Upper lobe of left lung (tissue), 6 donors: ENCODE results near the gene HMBS. TPM values are rescaled to one million over a fixed set of nuclear protein-coding genes. Genes with fewer than 3 reads are reported as not detected.
A peak's percentile ranks its signal among the peaks of the same experiment; 100 is the strongest.

Experiments
- ATAC-seq, 2 donors: fragments of 200-7000 bp; cut with Tn5 transposase; one replicate each; pipeline ENCODE4 v1.9.1; 2022; ENCODE audit warnings: mild to moderate bottlenecking in 2 of 2, moderate library complexity in 2 of 2; ENCODE audit not compliant: low FRiP score in 2 of 2
- DNase-seq, 2 donors: peaks; one replicate each; pipeline ENCODE4 v3.0.0-alpha.2; 2019 to 2020
- H3K27ac ChIP-seq, 4 donors: fragments of 200-600 bp; sonication (generic); one replicate each; pipeline ENCODE4 v1.5.1; 2016 to 2019
- H3K27me3 ChIP-seq, 4 donors: fragments of 200-600 bp; sonication (generic); one replicate each; pipeline ENCODE4 v1.5.1; 2017 to 2019
- H3K36me3 ChIP-seq, 4 donors: fragments of 200-600 bp; sonication (generic); one replicate each; pipeline ENCODE4 v1.5.1; 2016 to 2019
- H3K4me1 ChIP-seq, 4 donors: fragments of 200-600 bp; sonication (generic); one replicate each; pipeline ENCODE4 v1.5.1; 2018 to 2019
- H3K4me3 ChIP-seq, 4 donors: fragments of 200-600 bp; sonication (generic); one replicate each; pipeline ENCODE4 v1.5.1; 2017 to 2019; ENCODE audit warnings: mild to moderate bottlenecking in 2 of 4, moderate library complexity in 1 of 4
- H3K9me3 ChIP-seq, 4 donors: fragments of 200-600 bp; sonication (generic); one replicate each; pipeline ENCODE4 v1.5.1; 2018 to 2019
- CTCF ChIP-seq, 6 experiments: fragments of 450-650 bp in 4 of 6; fragments of 200-600 bp in 2 of 6; sonication (generic) in 2 of 6; IDR thresholded peaks; one replicate each; pipeline ENCODE4 v1.5.1; 2016 to 2019; ENCODE audit warnings: antibody characterized with exemption in 6 of 6
- EP300 ChIP-seq, 4 donors: sonication (generic); formaldehyde crosslinking; IDR thresholded peaks; one replicate each; pipeline ENCODE4 v1.5.1; 2017; ENCODE audit warnings: antibody characterized with exemption in 4 of 4, control low read depth in 2 of 4
- POLR2A ChIP-seq, 4 donors: fragments of 450-650 bp; IDR thresholded peaks; one replicate each; pipeline ENCODE4 v1.5.1; 2016 to 2017; ENCODE audit warnings: antibody characterized with exemption in 4 of 4, mild to moderate bottlenecking in 2 of 4
- POLR2AphosphoS5 ChIP-seq, 2 donors: sonication (generic); formaldehyde crosslinking; IDR thresholded peaks; one replicate each; pipeline ENCODE4 v1.5.1; 2017; ENCODE audit warnings: antibody characterized with exemption in 2 of 2
- WGBS, 2 donors: methylation state at CpG; one replicate each; pipeline ENCODE4 v1.1.5; 2017 to 2018; 5-methylcytosine and 5-hydroxymethylcytosine counted together
- total RNA-seq, 6 donors: library from RNA; depleted of rRNA in 4 of 6; stranded (reverse); fragments of >200 nt in 4 of 6; gene quantifications; one replicate each; pipeline versions ENCODE4 v1.1.0 to v1.2.1, GENCODE V29; 2016 to 2021
- donor health status: DM: no; HTN: no; CAD: no; lungs with moderate emphysema.
- donor health status: DM: no; HTN: yes; CAD: no; lungs with severe emphysema.

The HMBS gene
- total RNA-seq, 6 donors from 2014 or later: 8.4 to 20.4 (median 13.4) TPM

GRCh38 chr11:119091178-119091577 is 6.5 kb downstream of the HMBS start:
- 78 to 86% methylated on average over 9 of the region's 9 CpGs for WGBS, 2 donors

GRCh38 chr11:119091966-119092879 is 7.5 kb downstream of the HMBS start:
- no peak overlapping the region for H3K27ac ChIP-seq
- H3K4me1 ChIP-seq: peaks cover 29 to 33% (median 31%) of the 10 kb centered on the region in 4 donors
- ATAC-seq (no peak), DNase-seq (peak in 1 of 2 donors; percentile 62)
- H3K4me3 ChIP-seq: peak overlapping the region in 1 of 4 donors; percentile 98
- peaks cover 0 to 23% (median 1%) of the 10 kb centered on the region in 4 donors for H3K36me3 ChIP-seq
- 78 to 87% methylated on average over 9 to 13 of the region's 13 CpGs for WGBS, 2 donors
- no peaks in the 10 kb centered on the region for H3K9me3 ChIP-seq
- H3K27me3 ChIP-seq: no peaks in the 10 kb centered on the region
- TF ChIP-seq POLR2AphosphoS5 (IDR thresholded peaks at IDR 0.05) (no peak), EP300 (IDR thresholded peaks at IDR 0.05) (no peak)

More at GRCh38 chr11:119091178-119091577, 6.5 kb downstream of the HMBS start:
- ATAC-seq: no peak
- Histone ChIP-seq H3K9me3 (no peaks in the 10 kb centered on the region), H3K36me3 (peaks cover 0 to 14% (median 0%) of the 10 kb centered on the region in 4 donors), H3K4me1 (peaks cover 29 to 40% (median 31%) of the 10 kb centered on the region in 4 donors), H3K27me3 (no peaks in the 10 kb centered on the region), H3K4me3 (no peak overlapping the region), H3K27ac (no peak overlapping the region)
- TF ChIP-seq POLR2AphosphoS5 (IDR thresholded peaks at IDR 0.05) (no peak), CTCF (IDR thresholded peaks at IDR 0.05) (no peak), POLR2A (IDR thresholded peaks at IDR 0.05) (no peak), EP300 (IDR thresholded peaks at IDR 0.05) (no peak)
- no peak for DNase-seq

GRCh38 chr11:119092880-119093842 is 8.5 kb downstream of the HMBS start:
- Histone ChIP-seq H3K4me1 (peaks cover 24 to 26% (median 26%) of the 10 kb centered on the region in 4 donors), H3K4me3 (peak overlapping the region in 3 of 4 donors; percentile 68 to 98 (median 74)), H3K36me3 (peaks cover 3 to 32% (median 9%) of the 10 kb centered on the region in 4 donors), H3K9me3 (no peaks in the 10 kb centered on the region), H3K27ac (peak overlapping the region in 2 of 4 donors; percentile 95 to 96), H3K27me3 (no peaks in the 10 kb centered on the region)
- WGBS, 2 donors: 52 to 64% methylated on average over 8 to 12 of the region's 12 CpGs
- no peak for ATAC-seq
- no peak for DNase-seq
- TF ChIP-seq POLR2AphosphoS5 (IDR thresholded peaks at IDR 0.05) (no peak), EP300 (IDR thresholded peaks at IDR 0.05) (no peak), POLR2A (IDR thresholded peaks at IDR 0.05) (no peak), CTCF (IDR thresholded peaks at IDR 0.05) (no peak)

GRCh38 chr11:119093942-119094815 is 9.5 kb downstream of the HMBS start:
- no peaks in the 10 kb centered on the region for H3K9me3 ChIP-seq
- WGBS, 2 donors: 1 to 2% methylated on average over 25 to 26 of the region's 81 CpGs
- H3K36me3 ChIP-seq: peaks cover 3 to 37% (median 9%) of the 10 kb centered on the region in 4 donors
- H3K27me3 ChIP-seq: no peaks in the 10 kb centered on the region
- H3K4me3 ChIP-seq: peak overlapping the region; percentile 68 to 98 (median 83)
- H3K4me1 ChIP-seq: peaks cover 24 to 26% (median 26%) of the 10 kb centered on the region in 4 donors
- peak in 1 of 2 donors; percentile 48 for DNase-seq
- peak overlapping the region; percentile 90 to 96 (median 94) for H3K27ac ChIP-seq
- ATAC-seq: peak; percentile 1 to 62
- TF ChIP-seq POLR2A (IDR thresholded peaks at IDR 0.05): peak in 2 of 4 donors; percentile 22 to 28
- TF ChIP-seq POLR2AphosphoS5 (IDR thresholded peaks at IDR 0.05): no peak

GRCh38 chr11:119094816-119095065 is 10.1 kb downstream of the HMBS start:
- Histone ChIP-seq H3K27ac (peak overlapping the region; percentile 90 to 96 (median 94)), H3K27me3 (no peaks in the 10 kb centered on the region), H3K4me3 (peak overlapping the region; percentile 68 to 98 (median 83)), H3K36me3 (peaks cover 3 to 37% (median 9%) of the 10 kb centered on the region in 4 donors), H3K4me1 (peaks cover 24 to 26% (median 26%) of the 10 kb centered on the region in 4 donors), H3K9me3 (no peaks in the 10 kb centered on the region)
- ATAC-seq (peak; percentile 90 to 91), DNase-seq (peak; percentile 93 to 96)
- WGBS, 2 donors: 0% methylated on average over 2 of the region's 19 CpGs; no CpG with 5 or more reads in 1 of the 2 donors
- TF ChIP-seq CTCF (IDR thresholded peaks at IDR 0.05): peak in 5 of 6 experiments; percentile 63 to 88 (median 84)
- TF ChIP-seq POLR2AphosphoS5 (IDR thresholded peaks at IDR 0.05): no peak
